HG03103 (cell line): Measurements from ENCODE around the gene RTKN.

ENCODE experiments used
- ATAC-seq: cut with Tn5 transposase; IDR thresholded peaks from one replicate; pipeline ENCODE4 v1.9.1; 2021; ENCODE audit warnings: low read depth; ENCODE audit not compliant: unreplicated experiment

Gene RTKN

DNA sequence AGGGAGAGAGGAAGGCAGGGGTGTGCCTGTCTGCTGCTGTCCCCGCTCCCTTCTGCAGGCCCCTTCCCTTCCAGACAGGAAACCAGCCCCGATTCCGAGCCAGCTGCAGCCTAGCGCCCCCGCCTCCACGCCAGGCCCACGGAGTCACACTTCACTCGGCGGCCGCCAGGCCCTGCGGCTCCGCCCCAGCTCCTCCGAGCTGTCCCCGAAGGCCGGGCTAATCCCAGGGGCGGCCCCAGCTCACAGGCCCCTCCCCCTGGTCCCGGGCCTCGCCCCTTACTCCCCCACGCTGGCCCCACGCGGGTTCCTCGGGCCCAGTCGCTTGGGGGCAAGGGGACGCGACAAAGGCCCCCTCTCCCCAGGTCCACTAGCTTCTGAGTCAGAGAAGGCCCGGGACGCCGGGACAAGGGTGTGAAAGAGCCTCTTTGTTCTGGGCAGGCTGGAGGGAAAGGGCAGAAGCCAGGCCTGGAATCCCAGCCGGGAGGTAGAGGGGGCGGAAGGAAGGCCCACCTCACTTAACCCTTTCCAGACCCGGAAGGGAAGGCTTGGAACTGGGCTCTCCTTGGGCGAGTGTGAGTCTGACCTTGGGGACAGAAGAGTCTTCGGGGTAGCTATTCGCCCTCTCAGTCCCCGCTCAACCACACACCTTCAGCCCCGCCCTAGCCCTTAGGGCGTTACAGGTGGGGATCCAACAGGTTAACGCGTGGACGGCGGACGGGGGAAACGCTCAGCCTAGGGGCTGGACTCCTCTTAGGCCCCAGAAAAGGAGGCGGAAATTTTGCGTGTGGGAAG, 1.2 kb downstream of the RTKN start:
- peak; percentile 63 for ATAC-seq

DNA sequence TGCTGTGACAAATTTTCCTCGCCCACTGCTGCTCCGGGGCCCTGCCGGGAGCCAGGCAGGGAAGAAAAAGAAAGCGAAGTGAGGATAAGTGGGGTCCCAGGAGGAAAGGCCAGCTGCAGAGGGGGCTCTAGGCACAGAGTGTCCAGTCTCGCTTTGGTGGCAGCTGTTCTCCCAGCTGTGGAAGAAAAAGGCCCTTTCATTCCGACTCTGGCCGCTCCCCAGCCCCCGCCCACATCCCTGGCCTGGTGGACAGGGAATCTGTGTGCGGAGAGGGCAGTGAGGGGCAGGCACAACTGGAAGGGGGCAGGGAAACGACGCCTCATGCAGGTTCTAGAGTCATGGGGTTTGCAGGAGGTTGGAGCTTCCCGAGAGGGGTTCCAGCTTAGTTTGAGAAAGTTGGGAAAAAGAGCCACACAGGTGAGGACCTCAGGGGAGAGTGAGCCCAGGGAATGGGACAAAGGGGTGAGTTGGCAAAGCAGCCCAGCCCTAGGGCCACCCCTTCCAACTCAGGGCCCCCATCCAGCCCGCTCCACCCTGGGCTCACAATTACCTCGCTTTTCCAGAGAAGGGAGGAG, 1.8 kb downstream of the RTKN start:
- ATAC-seq = no peak

DNA sequence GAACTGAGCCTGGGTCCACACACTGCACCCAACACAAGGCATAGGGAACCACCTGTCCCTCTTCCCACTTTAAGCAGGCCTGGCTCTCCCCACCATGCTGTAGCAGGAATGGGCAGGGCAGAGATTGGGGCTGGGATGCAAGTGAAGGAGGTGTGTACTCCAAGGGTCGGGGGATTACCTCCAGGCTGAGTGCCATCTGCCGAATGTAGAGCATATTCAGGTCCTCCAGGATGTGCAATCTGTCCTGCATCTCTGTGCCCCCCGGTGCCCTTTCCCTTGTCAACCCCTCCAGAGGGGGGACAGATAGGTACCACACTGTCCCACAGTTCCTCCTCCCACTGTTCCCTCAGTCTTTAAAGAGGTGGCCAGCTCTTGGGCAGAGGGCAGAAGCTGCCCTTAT, 2.4 kb downstream of the RTKN start:
- no peak for ATAC-seq

DNA sequence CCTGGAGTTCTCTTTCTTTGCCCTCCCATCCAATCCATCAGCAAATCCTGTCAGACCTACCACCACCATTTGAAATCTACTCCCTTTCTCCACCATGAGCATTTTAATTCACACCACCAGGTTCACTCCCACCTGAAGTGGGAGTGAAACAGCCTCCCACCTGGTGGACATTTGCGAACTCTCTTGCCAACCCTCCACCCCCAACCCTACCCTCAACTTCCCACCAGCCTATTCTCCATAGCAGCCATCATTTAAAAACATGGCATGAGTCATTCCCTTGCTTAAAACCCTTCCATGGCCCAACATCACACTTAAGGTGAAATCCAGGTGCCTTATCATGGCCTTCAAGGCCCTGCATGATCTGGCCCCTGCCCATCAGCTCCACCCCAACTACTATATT, 3.5 kb downstream of the RTKN start:
- ATAC-seq = no peak

DNA sequence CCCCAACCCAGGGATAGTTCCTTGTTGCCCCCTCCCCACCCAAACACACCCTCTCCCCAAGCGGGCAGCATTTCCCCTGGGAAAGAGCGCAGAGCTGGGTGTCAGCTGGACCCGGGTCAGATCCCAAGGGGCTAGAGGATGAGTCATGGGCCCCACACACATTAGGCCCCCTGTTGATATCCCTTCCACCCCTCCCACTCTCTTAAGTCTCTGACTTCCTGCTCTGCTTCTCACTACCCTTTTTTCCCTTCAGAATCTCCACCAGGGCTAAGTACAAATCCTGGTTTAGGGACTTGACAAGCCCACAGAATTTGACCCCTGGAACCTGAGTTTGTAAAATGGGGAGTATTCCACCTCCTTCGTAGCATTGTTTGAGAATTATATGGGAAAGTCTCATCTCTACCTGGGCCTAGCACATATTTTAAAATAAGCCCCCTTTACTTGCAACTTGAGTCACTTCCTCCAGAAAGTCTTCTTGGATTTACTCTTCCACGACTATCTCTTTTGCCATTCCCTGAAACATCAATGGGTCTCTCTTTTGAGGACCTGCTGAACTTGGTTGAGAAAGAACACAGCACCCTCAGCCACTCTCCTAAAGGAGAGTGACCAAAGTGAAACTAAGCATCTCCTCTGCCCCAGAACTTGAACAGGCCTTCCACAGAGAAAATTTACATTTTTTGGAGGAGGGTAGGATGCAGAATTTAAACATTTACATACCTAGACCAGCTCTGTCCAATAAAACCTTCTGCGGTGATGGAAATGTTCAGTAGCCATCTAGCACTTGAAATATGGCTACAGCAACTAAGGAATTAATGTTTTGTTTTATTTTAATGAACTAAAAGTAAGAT, 4.7 kb downstream of the RTKN start:
- ATAC-seq = no peak

DNA sequence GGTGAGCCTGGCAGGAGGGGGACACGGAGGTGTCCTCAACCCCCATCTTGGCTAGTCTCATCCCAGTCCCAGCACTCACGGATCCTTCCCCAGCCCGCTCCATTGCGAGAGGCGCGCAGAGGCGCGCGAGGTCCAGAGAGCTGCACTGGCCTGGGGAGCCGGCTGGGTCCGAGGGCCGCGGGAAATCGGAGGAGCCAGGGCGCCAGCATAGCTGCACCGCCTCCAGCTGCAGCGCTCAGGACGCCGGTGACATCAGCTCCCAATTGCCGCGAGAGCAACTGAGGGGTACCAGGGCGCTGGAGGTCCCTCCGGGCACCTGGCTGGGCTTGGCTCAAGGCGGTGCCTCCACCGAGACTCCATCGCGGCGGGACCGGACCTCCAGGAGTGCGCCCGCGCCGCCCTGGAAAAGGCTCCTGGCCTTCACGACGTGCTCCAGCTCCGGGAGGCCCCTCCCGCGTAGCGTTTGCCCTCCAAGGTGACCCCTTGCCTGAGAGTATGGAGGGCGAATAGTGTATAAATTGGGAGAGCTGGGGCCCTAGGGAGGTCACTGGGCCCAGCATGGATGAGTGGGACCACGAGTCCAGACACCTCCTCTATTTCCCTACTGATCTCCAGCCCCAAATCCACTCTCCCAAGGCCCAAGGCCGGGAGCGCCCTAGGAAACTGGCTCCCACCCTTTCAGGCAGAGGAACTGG, 5.5 kb downstream of the RTKN start:
- no peak for ATAC-seq

DNA sequence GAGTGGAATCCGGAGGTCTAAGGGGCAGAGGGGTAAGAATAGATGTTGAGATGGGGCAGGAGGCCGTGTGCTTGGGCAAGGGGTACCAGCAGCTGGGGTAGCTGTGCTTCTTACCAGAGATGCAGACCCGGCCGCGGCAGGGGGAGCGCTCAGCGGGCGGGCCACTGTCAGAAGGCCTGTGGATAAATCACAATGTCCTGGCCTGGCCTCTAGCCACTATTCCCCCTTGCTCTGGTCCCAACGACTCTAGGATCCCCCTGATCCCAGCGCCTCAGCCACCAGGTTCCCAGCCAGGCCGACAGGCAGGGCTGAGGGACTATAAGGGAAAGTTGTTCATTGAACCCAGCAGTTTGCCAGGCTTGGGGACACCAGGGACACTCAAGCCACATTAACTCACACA, 11.2 kb downstream of the RTKN start:
- ATAC-seq = no peak

DNA sequence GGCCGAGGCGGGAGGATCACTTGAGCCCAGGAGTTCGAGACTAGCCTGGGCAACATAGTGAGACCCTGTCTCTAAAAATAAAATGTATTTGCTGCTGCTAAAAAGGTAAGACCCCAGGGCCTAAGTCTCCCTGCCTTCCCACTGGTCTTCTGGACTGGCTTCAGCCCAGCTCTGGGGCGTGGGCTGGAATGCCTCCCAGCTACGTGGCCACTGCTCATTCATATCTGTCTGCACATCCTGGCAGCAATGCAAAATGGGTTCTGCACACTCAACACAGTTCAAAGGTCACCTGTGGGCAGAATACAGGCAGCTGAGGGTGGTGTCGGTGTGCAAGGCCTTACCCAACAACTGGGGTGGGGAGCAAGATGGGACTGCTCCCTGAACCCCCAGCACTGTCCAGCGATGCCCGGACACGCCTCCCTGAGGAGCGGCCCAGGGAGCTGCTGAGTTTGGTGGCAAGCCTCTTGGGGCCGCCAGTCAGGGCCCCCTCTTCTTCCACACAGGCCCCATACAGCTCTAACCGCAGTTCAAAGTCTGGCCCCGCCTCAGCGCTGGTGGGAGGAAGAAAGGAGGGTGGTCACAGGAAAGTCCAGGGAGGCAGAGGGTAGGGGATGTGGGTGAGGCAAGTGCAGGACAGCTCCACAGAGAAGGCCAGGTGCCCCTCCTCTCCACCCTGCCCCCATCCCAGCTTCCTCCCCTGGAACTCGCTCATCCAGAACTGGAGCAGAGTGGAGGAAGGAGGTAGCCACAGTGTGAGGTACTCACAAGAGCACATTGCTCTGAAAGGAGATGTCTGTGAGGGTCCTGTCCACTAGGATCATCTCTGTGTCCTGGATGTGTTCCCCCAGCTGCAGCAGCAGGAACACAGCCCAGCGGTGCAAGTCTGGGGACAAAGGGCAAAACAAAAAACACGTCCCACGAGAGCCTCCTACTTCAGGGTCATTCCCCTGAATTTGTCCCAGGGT, 12.0 kb downstream of the RTKN start:
- no peak for ATAC-seq

DNA sequence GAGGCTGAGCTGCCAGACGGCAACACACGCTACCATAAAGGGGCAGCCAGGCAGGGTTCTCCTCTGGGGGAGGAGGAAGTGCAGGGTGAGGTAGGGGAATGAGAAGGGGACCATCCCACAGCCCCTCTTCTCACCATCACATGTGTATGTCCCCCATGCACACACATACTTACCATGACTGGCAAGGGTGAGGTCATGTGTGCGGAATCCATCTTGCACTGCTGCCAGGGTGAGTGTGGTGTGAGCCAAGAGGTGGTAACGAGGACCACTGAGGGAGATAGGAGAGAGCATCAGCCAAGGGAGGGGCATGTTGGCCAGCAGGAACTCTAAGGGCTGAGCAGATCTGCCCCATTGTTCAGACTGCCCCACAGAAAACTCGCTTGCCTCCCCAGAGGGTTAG, 13.1 kb downstream of the RTKN start:
- no peak for ATAC-seq

DNA sequence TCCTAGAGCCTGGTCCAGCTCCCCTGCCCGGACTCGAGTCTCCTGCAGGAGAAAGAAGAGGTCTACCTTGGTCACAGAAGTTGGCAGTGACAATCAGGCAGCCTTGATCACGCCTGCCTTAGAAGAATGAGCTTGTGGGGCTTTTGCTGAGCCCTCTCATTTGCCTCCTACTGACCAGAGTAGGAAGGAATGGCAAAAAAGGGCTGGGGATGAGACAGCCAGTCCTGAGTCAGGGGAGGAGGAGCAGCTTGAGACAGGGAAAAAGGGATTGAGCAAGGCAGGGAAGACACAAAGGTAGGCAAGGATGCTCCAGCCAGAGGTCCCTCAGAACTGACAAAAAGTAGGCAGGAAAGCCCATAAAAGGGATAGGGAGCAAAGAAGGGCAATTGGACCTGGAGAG, 14.2 kb downstream of the RTKN start:
- ATAC-seq = no peak

DNA sequence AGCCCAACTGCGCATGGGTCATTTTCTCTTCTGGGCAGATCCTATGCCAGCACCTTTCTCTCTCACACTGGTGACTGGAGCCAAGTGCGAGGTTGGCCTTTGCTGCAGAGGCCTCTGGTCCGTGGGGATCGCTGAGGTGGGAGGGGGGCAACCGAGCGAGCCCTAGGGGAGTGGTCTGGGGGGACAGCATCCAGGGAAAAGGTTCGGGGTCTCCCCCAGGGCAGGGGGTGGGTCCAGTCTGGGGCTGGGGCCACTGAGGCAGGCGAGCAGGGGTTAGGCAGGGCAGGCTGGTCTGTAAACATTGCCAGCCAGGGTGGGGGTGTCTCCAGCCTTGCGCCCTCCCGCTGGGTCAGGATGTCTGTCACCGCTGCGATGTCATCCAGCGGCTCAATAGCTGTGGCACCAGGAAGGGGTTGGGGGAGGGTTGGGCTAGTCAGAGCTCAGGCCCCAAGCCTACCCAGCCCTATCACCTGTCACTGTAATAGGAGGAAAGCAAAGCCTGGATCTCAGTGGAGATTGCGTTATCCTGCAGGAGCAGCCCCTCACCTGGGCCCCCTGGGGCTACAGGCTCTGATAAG, 15.5 kb downstream of the RTKN start:
- no peak for ATAC-seq

DNA sequence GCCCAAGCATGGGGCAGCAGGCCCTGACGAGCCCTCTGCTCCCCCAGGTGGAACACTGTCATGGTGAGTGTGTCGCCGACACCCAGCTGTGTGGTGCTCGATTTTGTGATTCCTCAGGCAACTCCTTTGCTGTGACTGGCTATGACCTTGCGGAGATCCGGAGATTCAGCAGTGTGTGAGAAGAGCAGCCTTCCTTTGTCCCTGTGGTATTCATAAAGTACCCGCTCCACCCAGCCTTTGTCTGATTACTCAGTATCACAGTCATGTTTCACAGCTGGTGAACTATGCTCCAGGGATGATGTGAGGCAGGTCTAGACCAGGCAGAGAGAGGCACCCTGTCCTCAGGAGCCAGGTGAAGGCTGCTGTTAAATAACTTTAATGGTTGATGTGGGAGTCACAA, 16.2 kb downstream of the RTKN start:
- no peak for ATAC-seq

DNA sequence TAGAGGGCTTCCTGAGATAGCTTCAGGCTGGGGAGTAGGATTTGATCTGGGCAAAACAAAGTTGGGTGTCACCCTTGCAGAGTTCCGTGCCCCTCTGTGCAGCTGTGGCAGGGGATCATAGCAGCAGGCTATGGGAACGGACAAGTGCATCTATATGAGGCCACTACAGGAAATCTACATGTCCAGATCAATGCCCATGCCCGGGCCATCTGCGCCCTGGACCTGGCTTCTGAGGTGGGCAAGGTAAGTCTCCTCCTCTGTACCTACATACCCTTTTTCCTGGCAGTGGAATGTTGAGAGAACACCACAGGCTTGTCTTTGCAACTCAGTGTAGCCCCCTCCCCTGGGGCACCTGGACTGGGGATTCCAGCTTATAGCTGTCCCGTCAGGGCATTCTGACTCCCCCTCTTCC, 16.7 kb downstream of the RTKN start:
- no peak for ATAC-seq

DNA sequence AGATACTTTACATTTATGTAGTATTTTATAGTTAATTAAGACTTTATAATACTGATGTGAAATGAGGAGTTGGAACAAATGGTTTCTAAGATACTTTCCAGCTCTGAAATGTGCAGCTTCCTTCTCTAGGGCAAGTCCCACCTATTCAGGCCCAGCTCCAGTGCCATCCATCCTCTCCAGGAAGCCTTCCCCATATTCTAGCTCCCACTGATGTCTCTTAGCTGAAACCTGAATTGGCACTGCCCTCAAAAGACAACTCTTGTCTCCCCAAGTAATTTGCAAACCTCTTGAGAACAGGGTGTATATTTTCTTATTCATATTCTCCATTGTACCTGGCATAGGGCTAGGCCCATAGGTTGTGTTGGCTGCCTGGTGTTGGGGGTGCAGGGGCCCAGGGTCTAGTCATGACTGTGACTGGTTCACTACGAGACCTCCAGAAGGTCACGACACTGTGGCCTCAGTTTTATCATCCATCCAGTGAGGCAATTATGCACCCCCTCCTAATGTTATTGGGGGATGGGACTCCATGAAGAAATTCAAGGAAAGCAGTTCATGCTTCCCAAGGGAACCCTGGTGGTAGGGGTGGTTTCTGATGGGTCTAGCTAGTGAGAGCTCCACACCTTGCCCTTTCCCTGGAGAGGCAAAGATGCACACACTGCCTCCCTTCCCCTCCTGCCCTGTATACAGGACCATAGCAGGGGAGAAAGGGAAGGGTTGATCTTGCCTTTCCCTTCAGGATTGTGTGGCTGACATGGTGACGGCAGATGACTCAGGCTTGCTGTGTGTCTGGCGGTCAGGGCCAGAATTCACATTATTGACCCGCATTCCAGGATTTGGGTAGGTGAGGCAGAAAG, 17.4 kb downstream of the RTKN start:
- ATAC-seq = no peak

DNA sequence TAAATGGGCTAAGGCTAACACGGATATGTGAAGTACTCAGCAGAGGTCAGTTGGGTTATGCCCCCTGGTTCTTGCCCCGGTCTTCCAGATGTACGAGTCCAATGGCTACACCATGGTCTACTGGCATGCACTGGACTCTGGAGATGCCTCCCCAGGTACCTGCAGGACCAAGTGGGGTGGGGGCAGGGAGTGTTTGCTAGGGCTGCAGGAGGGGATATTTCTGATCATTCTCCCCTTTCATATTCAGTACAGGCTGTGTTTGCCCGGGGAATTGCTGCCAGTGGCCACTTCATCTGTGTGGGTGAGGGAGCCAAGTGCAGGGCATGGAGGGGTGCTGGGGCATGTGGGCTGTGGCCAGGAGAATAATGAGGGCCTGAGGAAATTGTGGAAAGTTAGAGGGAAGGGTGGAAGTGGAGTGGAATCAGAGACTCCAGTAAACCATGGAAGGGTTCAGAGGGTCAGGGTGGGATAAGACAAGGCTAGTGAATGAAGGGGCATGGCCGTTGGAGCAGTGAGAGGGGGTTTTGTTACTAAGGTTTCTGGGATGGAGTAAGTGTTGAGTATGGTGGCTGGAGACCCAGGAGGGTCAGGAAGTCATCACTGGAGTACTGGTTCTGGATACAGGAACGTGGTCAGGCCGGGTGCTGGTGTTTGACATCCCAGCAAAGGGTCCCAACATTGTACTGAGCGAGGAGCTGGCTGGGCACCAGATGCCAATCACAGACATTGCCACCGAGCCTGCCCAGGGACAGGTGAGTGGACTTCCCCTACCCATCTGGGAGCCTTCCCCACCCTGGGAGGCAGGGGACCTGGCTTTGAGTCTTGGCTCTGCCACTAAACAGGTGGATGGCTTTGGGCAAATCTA, 18.3 kb downstream of the RTKN start:
- no peak for ATAC-seq

DNA sequence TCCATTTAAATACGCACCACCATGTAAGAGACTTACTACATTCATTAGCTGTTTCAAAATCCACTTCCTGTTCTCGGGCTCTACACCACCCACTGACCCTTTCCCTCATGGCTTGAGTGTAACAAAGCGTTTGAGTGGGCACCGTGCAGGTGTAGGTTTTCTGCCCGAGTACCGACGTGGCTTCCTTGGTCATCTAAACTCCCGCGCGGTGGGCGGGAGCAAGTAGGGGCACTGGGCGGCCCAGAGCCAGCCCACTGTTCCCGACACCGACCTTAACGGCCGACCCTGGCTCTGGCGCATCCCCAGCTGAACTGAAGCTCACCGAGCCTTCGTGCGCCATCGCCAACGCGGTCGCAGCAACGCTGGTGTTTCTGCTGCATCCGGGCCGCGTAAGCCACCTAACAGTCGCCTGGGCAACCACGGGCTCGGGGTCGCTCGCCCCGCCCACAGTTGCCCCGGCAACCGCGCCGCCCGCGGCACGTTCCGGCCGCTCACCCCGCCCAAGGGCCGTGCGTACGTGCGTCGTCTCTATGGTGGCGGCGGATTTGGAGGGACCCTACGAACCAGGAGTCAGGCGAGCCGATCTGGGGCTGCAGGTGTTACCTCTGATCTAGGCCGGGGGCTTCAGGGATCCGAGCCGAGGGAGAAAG, 20.4 kb downstream of the RTKN start, which contains the start of the genes C2orf81 and WDR54:
Gene C2orf81 (minus strand): TSS at position 399 of the 650 bp plus-strand sequence. CDS start 59 bp downstream, at position 340.
Gene WDR54 (plus strand): TSS at position 510 of the 650 bp plus-strand sequence. CDS start 424 bp downstream, outside the sequence.
- peak; percentile 78 for ATAC-seq
